ENCODE results near the gene KRT4.
A peak's percentile ranks its signal among the peaks of the same experiment; 100 is the strongest.
"Not testable (repeated sequence)": the region's sequence is repeated elsewhere in the genome, so short reads cannot be mapped to it uniquely, and the experiment has no call there.

The KRT4 gene

DNA sequence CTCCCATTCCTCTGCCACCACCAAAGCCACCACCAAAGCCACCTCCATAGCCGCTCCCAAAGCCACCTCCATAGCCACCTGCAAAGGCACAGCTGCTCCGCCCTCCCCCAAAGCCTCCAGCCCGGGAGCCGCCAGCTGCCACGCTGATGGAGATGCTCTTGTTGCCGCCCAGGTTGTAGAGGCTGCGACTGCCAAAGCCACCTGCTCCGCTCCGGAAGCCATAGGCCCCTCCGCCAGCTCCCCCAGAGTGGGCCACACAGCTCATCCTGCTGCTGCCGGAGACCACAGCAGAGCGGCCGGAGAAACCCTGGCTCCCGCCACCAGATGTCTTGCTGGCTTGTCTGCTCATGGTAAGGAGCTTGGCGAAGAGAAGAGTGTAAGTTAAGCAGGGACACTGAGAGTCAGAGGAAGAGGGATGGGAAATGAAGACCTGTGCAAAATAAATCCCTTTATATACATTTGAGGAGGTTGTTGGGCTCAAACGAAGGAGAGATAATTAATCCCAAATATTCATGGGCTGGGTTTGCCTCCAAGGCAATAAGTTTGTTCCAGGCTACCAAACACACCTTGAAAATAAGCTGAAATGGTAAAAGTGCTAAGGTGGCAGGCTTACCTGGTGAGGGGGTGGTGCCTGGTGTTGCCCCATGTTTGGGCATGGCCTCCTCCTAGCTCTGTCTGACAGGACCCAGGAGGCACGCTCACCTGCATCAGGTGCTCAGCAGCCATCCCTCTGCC is 18.1 kb downstream of the KRT4 start, which contains the start of gene KRT3:
Gene KRT3, minus strand, starts transcription at position 424 of the 735 bp plus-strand sequence. Its CDS starts 75 bp downstream, at position 349.
- H3K27ac ChIP-seq (ENCODE audit: low read depth, low read length): no peak within 1 kb of the TSS
- no peaks in the 10 kb centered on the region for H3K27me3 ChIP-seq (ENCODE audit: insufficient read depth, low read length)
- no peak within 1 kb of the TSS for H4K12ac ChIP-seq (ENCODE audit: low read depth, low read length)
- H3K23ac ChIP-seq (ENCODE audit: low read length): no peak within 1 kb of the TSS
- peaks cover 2% of the 10 kb centered on the region for H3K9me3 ChIP-seq (ENCODE audit: insufficient read depth, low read depth, low read length)
- no peak within 1 kb of the TSS for H2BK12ac ChIP-seq (ENCODE audit: low read length)
- no peaks in the 10 kb centered on the region for H3K36me3 ChIP-seq (ENCODE audit: control insufficient read depth in 1 of 2, insufficient read depth in 2 of 2, low read length in 2 of 2)
- no peak within 1 kb of the TSS for H3K4me3 ChIP-seq (ENCODE audit: low read depth, low read length)
- H2BK5ac ChIP-seq (ENCODE audit: low read depth, low read length, poor library complexity): no peak within 1 kb of the TSS
- no peaks in the 10 kb centered on the region for H3K79me1 ChIP-seq (ENCODE audit: low read length)
- no peak within 1 kb of the TSS for H3K4me2 ChIP-seq (ENCODE audit: low read length)
- H3K4ac ChIP-seq (ENCODE audit: low read depth, low read length): no peak within 1 kb of the TSS
- H4K8ac ChIP-seq (ENCODE audit: low read depth, low read length): no peak within 1 kb of the TSS
- H2AK5ac ChIP-seq (ENCODE audit: low read length): no peak within 1 kb of the TSS
- no peaks in the 10 kb centered on the region for H3K79me2 ChIP-seq (ENCODE audit: control insufficient read depth, insufficient read depth, low read length, poor library complexity)
- no peaks in the 10 kb centered on the region for H3K4me1 ChIP-seq (ENCODE audit: control insufficient read depth in 1 of 2, insufficient read depth in 2 of 2, low read length in 2 of 2)
- H3K18ac ChIP-seq (ENCODE audit: low read length): no peak within 1 kb of the TSS
- H2AFZ ChIP-seq (ENCODE audit: insufficient read depth, low read length, poor library complexity): no peak within 1 kb of the TSS
- H2BK120ac ChIP-seq (ENCODE audit: insufficient read depth, low read length, poor library complexity): no peak within 1 kb of the TSS
- DNase-seq: no peak
- H3K14ac ChIP-seq (ENCODE audit: low read length): no peak within 1 kb of the TSS
- WGBS (ENCODE audit: extremely low coverage, insufficient coverage, insufficient read length): no CpG with 5 or more reads among the region's 17 CpGs
- H3K9ac ChIP-seq (ENCODE audit: low read length): no peak within 1 kb of the TSS
- H4K91ac ChIP-seq (ENCODE audit: low read depth, low read length): no peak within 1 kb of the TSS

DNA sequence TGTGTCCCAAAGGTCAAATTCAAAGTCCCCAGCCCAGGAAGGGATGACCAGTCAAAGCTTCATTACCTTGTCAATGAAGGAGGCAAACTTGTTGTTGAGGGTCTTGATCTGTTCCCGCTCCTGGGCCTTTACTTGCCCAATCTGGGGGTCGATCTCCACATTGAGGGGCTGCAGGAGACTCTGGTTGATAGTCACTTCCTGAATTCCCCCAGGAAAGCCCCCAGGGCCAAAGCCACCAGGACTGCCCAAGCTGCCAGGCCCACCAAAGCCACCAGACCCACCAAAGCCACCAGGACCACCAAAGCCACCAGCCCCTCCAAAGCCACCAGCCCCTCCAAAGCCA is 18.6 kb downstream of the KRT4 start:
- H3K9me3 ChIP-seq (ENCODE audit: insufficient read depth, low read depth, low read length); H2AFZ ChIP-seq (ENCODE audit: insufficient read depth, low read length, poor library complexity); H2BK120ac ChIP-seq (ENCODE audit: insufficient read depth, low read length, poor library complexity); H4K8ac ChIP-seq (ENCODE audit: low read depth, low read length); H3K14ac ChIP-seq (ENCODE audit: low read length); H3K4ac ChIP-seq (ENCODE audit: low read depth, low read length); H2BK5ac ChIP-seq (ENCODE audit: low read depth, low read length, poor library complexity); H3K79me1 ChIP-seq (ENCODE audit: low read length); H3K23ac ChIP-seq (ENCODE audit: low read length); H4K12ac ChIP-seq (ENCODE audit: low read depth, low read length); H4K91ac ChIP-seq (ENCODE audit: low read depth, low read length); H3K27ac ChIP-seq (ENCODE audit: low read depth, low read length); H2AK5ac ChIP-seq (ENCODE audit: low read length); H3K36me3 ChIP-seq (ENCODE audit: control insufficient read depth in 1 of 2, insufficient read depth in 2 of 2, low read length in 2 of 2); DNase-seq; H3K18ac ChIP-seq (ENCODE audit: low read length); H3K79me2 ChIP-seq (ENCODE audit: control insufficient read depth, insufficient read depth, low read length, poor library complexity); H3K4me2 ChIP-seq (ENCODE audit: low read length); H3K4me3 ChIP-seq (ENCODE audit: low read depth, low read length); H3K27me3 ChIP-seq (ENCODE audit: insufficient read depth, low read length); H2BK12ac ChIP-seq (ENCODE audit: low read length); H3K9ac ChIP-seq (ENCODE audit: low read length); H3K4me1 ChIP-seq (ENCODE audit: control insufficient read depth in 1 of 2, insufficient read depth in 2 of 2, low read length in 2 of 2): not testable (repeated sequence)
- WGBS (ENCODE audit: extremely low coverage, insufficient coverage, insufficient read length): no CpG with 5 or more reads among the region's 2 CpGs

DNA sequence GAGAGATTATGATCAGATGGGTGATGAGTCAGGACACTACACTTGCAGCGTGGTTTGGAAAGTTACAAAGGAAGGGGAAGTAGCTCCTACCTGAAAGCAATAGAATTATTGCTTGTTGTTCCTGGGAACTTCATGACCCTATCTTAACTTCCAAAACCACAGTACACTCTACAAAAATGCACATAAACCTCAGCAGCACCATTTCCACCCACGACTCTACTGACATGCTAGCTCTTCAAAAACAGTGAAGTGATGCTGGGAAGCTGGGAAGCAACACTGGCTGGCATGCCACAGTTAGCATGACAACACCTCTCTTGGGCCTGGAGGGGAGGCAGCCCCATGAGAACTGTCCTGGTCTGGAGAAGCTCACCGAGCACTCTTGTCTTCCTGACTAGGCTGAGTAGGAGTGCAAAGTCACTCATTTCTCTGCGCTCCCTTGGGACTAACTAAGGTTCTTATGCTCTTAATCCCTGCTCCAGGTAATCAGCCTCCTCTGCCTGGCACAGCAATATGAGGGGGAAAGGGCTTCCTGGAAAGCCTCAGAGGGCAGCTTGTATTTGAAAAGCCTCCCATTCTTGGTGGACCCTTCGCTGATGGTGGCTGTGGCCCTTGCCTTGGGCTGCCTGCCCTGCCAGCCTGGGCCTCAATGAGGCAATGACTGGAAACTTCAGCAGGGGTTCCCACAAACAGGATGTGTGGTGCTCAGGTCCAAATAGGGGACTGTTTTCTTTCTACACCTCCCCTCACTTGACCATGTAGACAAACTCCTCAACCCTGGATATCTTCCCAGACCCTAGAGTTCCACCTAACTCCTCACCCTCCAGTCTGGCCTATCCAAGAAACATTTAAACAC is 19.2 kb downstream of the KRT4 start:
- no peak overlapping the region for H3K14ac ChIP-seq (ENCODE audit: low read length)
- H2BK12ac ChIP-seq (ENCODE audit: low read length): no peak overlapping the region
- no peak overlapping the region for H3K4me3 ChIP-seq (ENCODE audit: low read depth, low read length)
- no peak overlapping the region for H3K23ac ChIP-seq (ENCODE audit: low read length)
- no peak overlapping the region for H2AFZ ChIP-seq (ENCODE audit: insufficient read depth, low read length, poor library complexity)
- DNase-seq: peak in 1 of 2 donors; percentile 65
- no peaks in the 10 kb centered on the region for H3K36me3 ChIP-seq (ENCODE audit: control insufficient read depth in 1 of 2, insufficient read depth in 2 of 2, low read length in 2 of 2)
- H3K27ac ChIP-seq (ENCODE audit: low read depth, low read length): no peak overlapping the region
- H2BK120ac ChIP-seq (ENCODE audit: insufficient read depth, low read length, poor library complexity): no peak overlapping the region
- no peak overlapping the region for H3K18ac ChIP-seq (ENCODE audit: low read length)
- no peak overlapping the region for H4K12ac ChIP-seq (ENCODE audit: low read depth, low read length)
- no peaks in the 10 kb centered on the region for H3K79me1 ChIP-seq (ENCODE audit: low read length)
- no peak overlapping the region for H4K91ac ChIP-seq (ENCODE audit: low read depth, low read length)
- H3K27me3 ChIP-seq (ENCODE audit: insufficient read depth, low read length): no peaks in the 10 kb centered on the region
- H3K4ac ChIP-seq (ENCODE audit: low read depth, low read length): no peak overlapping the region
- peaks cover 2% of the 10 kb centered on the region for H3K9me3 ChIP-seq (ENCODE audit: insufficient read depth, low read depth, low read length)
- H3K79me2 ChIP-seq (ENCODE audit: control insufficient read depth, insufficient read depth, low read length, poor library complexity): no peaks in the 10 kb centered on the region
- H2AK5ac ChIP-seq (ENCODE audit: low read length): no peak overlapping the region
- H3K4me1 ChIP-seq (ENCODE audit: control insufficient read depth in 1 of 2, insufficient read depth in 2 of 2, low read length in 2 of 2): no peaks in the 10 kb centered on the region
- no peak overlapping the region for H3K4me2 ChIP-seq (ENCODE audit: low read length)
- no CpG with 5 or more reads among the region's 5 CpGs for WGBS (ENCODE audit: extremely low coverage, insufficient coverage, insufficient read length)
- H4K8ac ChIP-seq (ENCODE audit: low read depth, low read length): no peak overlapping the region
- no peak overlapping the region for H3K9ac ChIP-seq (ENCODE audit: low read length)
- H2BK5ac ChIP-seq (ENCODE audit: low read depth, low read length, poor library complexity): no peak overlapping the region

DNA sequence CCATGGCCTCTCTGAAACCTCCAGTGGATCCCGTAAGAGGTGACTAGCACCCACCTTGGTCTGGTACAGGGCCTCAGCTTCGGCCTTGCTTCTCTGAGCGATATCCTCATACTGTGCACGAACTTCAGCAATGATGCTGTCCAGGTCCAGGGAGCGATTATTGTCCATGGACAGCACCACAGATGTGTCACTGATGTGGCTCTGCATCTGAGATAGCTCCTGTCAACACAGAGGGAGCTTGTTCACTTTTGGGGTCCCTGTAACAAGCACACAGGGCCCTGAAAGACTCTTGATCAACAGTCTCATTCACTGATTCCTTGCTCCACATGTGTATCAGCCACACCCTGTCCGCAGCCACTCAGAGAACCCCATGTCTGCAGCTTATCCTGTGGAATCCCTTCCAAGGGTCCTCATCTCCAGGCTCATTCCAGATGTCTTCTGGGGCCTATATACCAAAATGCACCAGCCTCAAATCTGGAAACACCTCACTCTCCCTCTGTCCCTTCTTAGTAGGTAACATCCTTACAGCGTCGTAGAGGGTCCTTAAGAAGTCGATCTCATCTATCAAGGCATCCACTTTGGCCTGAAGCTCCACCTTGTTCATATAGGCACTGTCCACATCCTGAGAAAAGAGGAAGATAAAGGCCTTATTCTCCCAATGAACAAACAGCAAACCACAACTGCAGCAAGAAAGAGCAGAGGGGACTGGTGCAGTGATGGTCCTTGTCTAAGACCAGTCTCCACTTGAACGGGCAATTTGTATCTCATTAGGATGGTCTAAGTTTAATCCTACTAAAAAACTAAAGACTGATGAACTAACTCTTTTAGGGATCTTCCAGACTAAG is 21.5 kb downstream of the KRT4 start:
- no peak overlapping the region for H3K4me2 ChIP-seq (ENCODE audit: low read length)
- H2AK5ac ChIP-seq (ENCODE audit: low read length): no peak overlapping the region
- no peaks in the 10 kb centered on the region for H3K79me1 ChIP-seq (ENCODE audit: low read length)
- no peak overlapping the region for H2BK120ac ChIP-seq (ENCODE audit: insufficient read depth, low read length, poor library complexity)
- H3K27ac ChIP-seq (ENCODE audit: low read depth, low read length): no peak overlapping the region
- no peak overlapping the region for H3K18ac ChIP-seq (ENCODE audit: low read length)
- no peak overlapping the region for H2AFZ ChIP-seq (ENCODE audit: insufficient read depth, low read length, poor library complexity)
- no peak overlapping the region for H3K23ac ChIP-seq (ENCODE audit: low read length)
- H4K91ac ChIP-seq (ENCODE audit: low read depth, low read length): no peak overlapping the region
- H3K4me1 ChIP-seq (ENCODE audit: control insufficient read depth in 1 of 2, insufficient read depth in 2 of 2, low read length in 2 of 2): no peaks in the 10 kb centered on the region
- H3K36me3 ChIP-seq (ENCODE audit: control insufficient read depth in 1 of 2, insufficient read depth in 2 of 2, low read length in 2 of 2): no peaks in the 10 kb centered on the region
- no peak overlapping the region for H3K4me3 ChIP-seq (ENCODE audit: low read depth, low read length)
- peaks cover 2% of the 10 kb centered on the region for H3K9me3 ChIP-seq (ENCODE audit: insufficient read depth, low read depth, low read length)
- no peak overlapping the region for H2BK5ac ChIP-seq (ENCODE audit: low read depth, low read length, poor library complexity)
- H4K12ac ChIP-seq (ENCODE audit: low read depth, low read length): no peak overlapping the region
- H2BK12ac ChIP-seq (ENCODE audit: low read length): no peak overlapping the region
- no peak overlapping the region for H3K4ac ChIP-seq (ENCODE audit: low read depth, low read length)
- no CpG with 5 or more reads among the region's 10 CpGs for WGBS (ENCODE audit: extremely low coverage, insufficient coverage, insufficient read length)
- DNase-seq: no peak
- no peak overlapping the region for H3K14ac ChIP-seq (ENCODE audit: low read length)
- no peak overlapping the region for H3K9ac ChIP-seq (ENCODE audit: low read length)
- no peak overlapping the region for H4K8ac ChIP-seq (ENCODE audit: low read depth, low read length)
- H3K79me2 ChIP-seq (ENCODE audit: control insufficient read depth, insufficient read depth, low read length, poor library complexity): no peaks in the 10 kb centered on the region
- no peaks in the 10 kb centered on the region for H3K27me3 ChIP-seq (ENCODE audit: insufficient read depth, low read length)
